OCI-LY1 (cell line): ENCODE measurements around the gene DACH1.

Experiments used
- H2AFZ ChIP-seq: fragments of 200-600 bp; sonication (generic), shearing (Covaris generic); 2 replicates; pipeline ENCODE4 v1.6.0; 2014; ENCODE audit warnings: antibody characterized with exemption, mild to moderate bottlenecking, low read length
- H3F3A ChIP-seq: fragments of 200-600 bp; sonication (generic), shearing (Covaris generic); 2 replicates; pipeline ENCODE4 v1.6.0; 2014; ENCODE audit warnings: mild to moderate bottlenecking, antibody characterized with exemption, low read length, moderate library complexity; ENCODE audit not compliant: insufficient read depth
- H3K27ac ChIP-seq: fragments of 200-600 bp; sonication (generic); 2 replicates; pipeline ENCODE4 v1.5.1; 2014; ENCODE audit warnings: low read length, mixed run types, mild to moderate bottlenecking, low read depth; ENCODE audit not compliant: poor library complexity, severe bottlenecking
- H3K27me3 ChIP-seq: fragments of 200-600 bp; sonication (generic); 2 replicates; pipeline ENCODE4 v1.6.0; 2014; ENCODE audit warnings: antibody characterized with exemption, mild to moderate bottlenecking, low read length, moderate library complexity; ENCODE audit not compliant: insufficient read depth
- H3K36me3 ChIP-seq: fragments of 200-600 bp; sonication (generic); 2 replicates; pipeline ENCODE4 v1.6.1; 2014; ENCODE audit warnings: mild to moderate bottlenecking, antibody characterized with exemption, low read length, moderate library complexity, mixed read lengths; ENCODE audit not compliant: insufficient read depth
- H3K4me1 ChIP-seq: fragments of 200-600 bp; sonication (generic); 2 replicates; pipeline ENCODE4 v1.5.1; 2014; ENCODE audit warnings: mild to moderate bottlenecking, low read length, moderate library complexity; ENCODE audit not compliant: insufficient read depth, severe bottlenecking
- H3K4me2 ChIP-seq: fragments of 200-600 bp; sonication (generic), shearing (Covaris generic); 2 replicates; pipeline ENCODE4 v1.6.1; 2014; ENCODE audit warnings: low read length
- H3K4me3 ChIP-seq: fragments of 200-600 bp; sonication (generic); 2 replicates; pipeline ENCODE4 v1.5.1; 2014; ENCODE audit warnings: low read length, low read depth, mild to moderate bottlenecking, mixed read lengths; ENCODE audit not compliant: poor library complexity, severe bottlenecking
- H3K79me2 ChIP-seq: fragments of 200-600 bp; shearing (Covaris generic); 2 replicates; pipeline ENCODE4 v1.6.1; 2016; ENCODE audit warnings: mixed run types, low read length, mixed read lengths; ENCODE audit not compliant: insufficient read depth
- H3K9ac ChIP-seq: fragments of 200-600 bp; sonication (generic), shearing (Covaris generic); 2 replicates; pipeline ENCODE4 v1.6.1; 2014; ENCODE audit warnings: mild to moderate bottlenecking, low read length, mixed read lengths
- H3K9me2 ChIP-seq: fragments of 200-600 bp; sonication (generic), shearing (Covaris generic); 2 replicates; pipeline ENCODE4 v1.6.1; 2014; ENCODE audit warnings: low read depth, mild to moderate bottlenecking, low read length, mixed read lengths
- H3K9me3 ChIP-seq: fragments of 200-600 bp; shearing (Covaris generic); 2 replicates; pipeline ENCODE4 v1.6.1; 2014; ENCODE audit warnings: low read length, mixed read lengths
- H4K20me1 ChIP-seq: fragments of 200-600 bp; sonication (generic), shearing (Covaris generic); 2 replicates; pipeline ENCODE4 v1.6.0; 2016; ENCODE audit warnings: mild to moderate bottlenecking, low read length; ENCODE audit not compliant: insufficient read depth
- CTCF ChIP-seq: fragments of 200-600 bp; sonication (generic), shearing (Covaris generic); IDR thresholded peaks from 2 replicates; pipeline ENCODE4 v1.5.1; 2017; ENCODE audit warnings: mild to moderate bottlenecking, antibody characterized with exemption, low read length, moderate library complexity, mixed read lengths
- EZH2 ChIP-seq: fragments of 200-600 bp; sonication (generic), shearing (Covaris generic); IDR thresholded peaks from 2 replicates; pipeline ENCODE4 v1.8.0; 2017; ENCODE audit warnings: borderline replicate concordance, mixed run types, mild to moderate bottlenecking, antibody characterized with exemption, low read length, moderate library complexity, mixed read lengths

DACH1 gene

GRCh38 chr13:71862459-71862943 is 4.5 kb downstream of the DACH1 start:
- Histone ChIP-seq H3K9ac (no peak overlapping the region), H3K27me3 (no peaks in the 10 kb centered on the region)
- TF ChIP-seq EZH2, result no peak
- no peak for TF ChIP-seq CTCF

GRCh38 chr13:71861769-71862458 is 5.1 kb downstream of the DACH1 start:
- no peak overlapping the region for H3K27ac ChIP-seq
- H3K27me3 ChIP-seq, result no peaks in the 10 kb centered on the region
- TF ChIP-seq CTCF, result no peak
- no peak for TF ChIP-seq EZH2
- H3K79me2 ChIP-seq, result no peaks in the 10 kb centered on the region
- H3K36me3 ChIP-seq, result no peaks in the 10 kb centered on the region
- H4K20me1 ChIP-seq, result no peaks in the 10 kb centered on the region
- no peak overlapping the region for H3K4me3 ChIP-seq
- no peaks in the 10 kb centered on the region for H3K4me1 ChIP-seq
- no peaks in the 10 kb centered on the region for H3F3A ChIP-seq
- H3K9me2 ChIP-seq, result no peaks in the 10 kb centered on the region
- H3K4me2 ChIP-seq, result no peak overlapping the region
- no peak overlapping the region for H3K9ac ChIP-seq
- H3K9me3 ChIP-seq, result no peaks in the 10 kb centered on the region
- no peak overlapping the region for H2AFZ ChIP-seq

More at GRCh38 chr13:71862459-71862943, 4.5 kb downstream of the DACH1 start:
- no peak overlapping the region for H3K4me2 ChIP-seq
- H3K79me2 ChIP-seq, result no peaks in the 10 kb centered on the region
- H4K20me1 ChIP-seq, result no peaks in the 10 kb centered on the region
- H3K9me3 ChIP-seq, result no peaks in the 10 kb centered on the region
- H3K9me2 ChIP-seq, result no peaks in the 10 kb centered on the region
- H3K27ac ChIP-seq, result no peak overlapping the region
- no peaks in the 10 kb centered on the region for H3K4me1 ChIP-seq
- no peaks in the 10 kb centered on the region for H3K36me3 ChIP-seq
- H3F3A ChIP-seq, result no peaks in the 10 kb centered on the region
- no peak overlapping the region for H3K4me3 ChIP-seq
- H2AFZ ChIP-seq, result no peak overlapping the region

- Histone ChIP-seq H3K9me3 (no peaks in the 10 kb centered on the region), H3K79me2 (no peaks in the 10 kb centered on the region), H3K4me2 (no peak overlapping the region), H3K27me3 (no peaks in the 10 kb centered on the region), H3K4me1 (no peaks in the 10 kb centered on the region), H3F3A (no peaks in the 10 kb centered on the region), H3K9ac (no peak overlapping the region), H2AFZ (no peak overlapping the region), H4K20me1 (no peaks in the 10 kb centered on the region), H3K36me3 (no peaks in the 10 kb centered on the region), H3K9me2 (no peaks in the 10 kb centered on the region), H3K4me3 (no peak overlapping the region), H3K27ac (no peak overlapping the region)
- TF ChIP-seq EZH2 (no peak), CTCF (no peak)
Measured at GRCh38 chr13:71860547-71861138, 6.4 kb downstream of the DACH1 start.
